NCI-H2171 treated with DMSO at 0.1 percent for 48 hours (cell line): ENCODE results near the gene DST.

Source experiments
- DNase-seq: peaks from one replicate; lab custom pipeline; 2025; lab: John Stamatoyannopoulos, UW

DST gene

GRCh38 chr6:56661338-56661737 is 18.6 kb upstream of the DST start:
- DNase-seq, result peak; percentile 29

GRCh38 chr6:56660381-56660730 is 17.7 kb upstream of the DST start:
- DNase-seq, result peak; percentile 81

GRCh38 chr6:56659721-56660380 is 17.2 kb upstream of the DST start:
- peak; percentile 81 for DNase-seq

- DNase-seq, result no peak
Observed at GRCh38 chr6:56658326-56658725, 15.6 kb upstream of the DST start.

- DNase-seq, result no peak
Observed at GRCh38 chr6:56657354-56657753, 14.7 kb upstream of the DST start.

- no peak for DNase-seq
Observed at GRCh38 chr6:56656466-56656865, 13.8 kb upstream of the DST start.

- no peak for DNase-seq
Observed at GRCh38 chr6:56655996-56656395, 13.3 kb upstream of the DST start.

GRCh38 chr6:56655249-56655648 is 12.6 kb upstream of the DST start:
- DNase-seq, result no peak

GRCh38 chr6:56652994-56653393 is 10.3 kb upstream of the DST start:
- peak; percentile 21 for DNase-seq

GRCh38 chr6:56652231-56652630 is 9.5 kb upstream of the DST start:
- peak; percentile 10 for DNase-seq

- DNase-seq, result no peak
Observed at GRCh38 chr6:56650191-56650590, 7.5 kb upstream of the DST start.

- DNase-seq, result no peak
Observed at GRCh38 chr6:56649782-56650181, 7.1 kb upstream of the DST start.

- DNase-seq, result peak; percentile 34
Observed at GRCh38 chr6:56649053-56649769, 6.5 kb upstream of the DST start.

- DNase-seq, result no peak
Observed at GRCh38 chr6:56647172-56647762, 4.6 kb upstream of the DST start.

GRCh38 chr6:56644366-56644765 is 1.7 kb upstream of the DST start:
- DNase-seq, result no peak

GRCh38 chr6:56643379-56644089 is 845 bp upstream of the DST start:
- DNase-seq, result no peak

- no peak for DNase-seq
Observed at GRCh38 chr6:56640374-56640773, 2.3 kb downstream of the DST start.

GRCh38 chr6:56638760-56639159 is 3.9 kb downstream of the DST start:
- DNase-seq, result no peak

GRCh38 chr6:56637640-56638039 is 5.0 kb downstream of the DST start:
- peak; percentile 65 for DNase-seq

- DNase-seq, result no peak
Observed at GRCh38 chr6:56628105-56628504, 14.6 kb downstream of the DST start.

- no peak for DNase-seq
Observed at GRCh38 chr6:56625356-56625755, 17.3 kb downstream of the DST start.

GRCh38 chr6:56624728-56625069 is 18.0 kb downstream of the DST start:
- no peak for DNase-seq
